GM12865 (cell line): ENCODE data around the gene MLLT11.

Source experiments
- DNase-seq: peaks from one replicate; pipeline ENCODE4 v3.0.0; 2010; ENCODE audit warnings: low read depth
- H3K4me3 ChIP-seq: 2 replicates; pipeline ENCODE4 v1.5.1; 2011; ENCODE audit warnings: mild to moderate bottlenecking, low read depth, low read length, control low read depth
- TF ChIP-seq, protein P1 (sequence below): IDR thresholded peaks from 2 replicates; pipeline ENCODE4 v1.5.1; 2011; ENCODE audit warnings: low read length, control low read depth, low read depth, inconsistent platforms; ENCODE audit not compliant: insufficient read depth; ENCODE audit errors: missing control alignments

Gene MLLT11, protein sequence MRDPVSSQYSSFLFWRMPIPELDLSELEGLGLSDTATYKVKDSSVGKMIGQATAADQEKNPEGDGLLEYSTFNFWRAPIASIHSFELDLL

DNA sequence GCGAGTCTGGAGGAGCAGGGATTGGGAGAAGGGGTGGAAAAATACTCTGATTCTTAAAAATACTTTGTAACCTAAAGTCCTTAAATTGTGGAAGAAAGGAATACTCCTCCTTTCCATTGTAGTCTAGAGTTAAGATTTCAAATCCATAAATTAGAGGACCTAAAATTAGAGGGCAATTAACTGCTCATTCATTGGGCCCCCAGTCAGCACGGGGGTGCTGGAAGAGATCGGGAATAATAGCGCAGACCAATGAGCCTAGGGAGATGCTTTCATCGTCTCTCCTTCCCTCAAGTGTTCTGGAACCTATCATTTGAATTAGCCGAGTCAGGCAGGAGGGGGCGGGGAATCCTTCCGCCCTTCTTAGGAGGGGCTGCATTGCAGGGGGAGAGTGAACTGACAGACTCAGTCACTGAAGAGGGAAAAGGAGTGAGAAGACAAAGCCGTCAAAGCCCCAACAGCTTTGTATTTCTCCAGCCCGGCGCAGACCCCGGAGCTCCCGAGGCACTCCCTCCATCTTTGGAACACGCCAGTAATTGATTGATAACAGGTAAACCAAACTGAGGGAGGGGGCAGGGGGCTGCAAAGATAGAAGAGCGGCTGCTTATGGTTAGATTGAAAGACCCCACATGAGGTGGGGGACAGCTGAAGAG lies at the start of gene MLLT11:
Gene MLLT11, plus strand, starts transcription at position 391 of the 650 bp plus-strand sequence. CDS start 6,828 bp downstream, outside the sequence.
- no peak for DNase-seq
- TF ChIP-seq, protein P1, sequence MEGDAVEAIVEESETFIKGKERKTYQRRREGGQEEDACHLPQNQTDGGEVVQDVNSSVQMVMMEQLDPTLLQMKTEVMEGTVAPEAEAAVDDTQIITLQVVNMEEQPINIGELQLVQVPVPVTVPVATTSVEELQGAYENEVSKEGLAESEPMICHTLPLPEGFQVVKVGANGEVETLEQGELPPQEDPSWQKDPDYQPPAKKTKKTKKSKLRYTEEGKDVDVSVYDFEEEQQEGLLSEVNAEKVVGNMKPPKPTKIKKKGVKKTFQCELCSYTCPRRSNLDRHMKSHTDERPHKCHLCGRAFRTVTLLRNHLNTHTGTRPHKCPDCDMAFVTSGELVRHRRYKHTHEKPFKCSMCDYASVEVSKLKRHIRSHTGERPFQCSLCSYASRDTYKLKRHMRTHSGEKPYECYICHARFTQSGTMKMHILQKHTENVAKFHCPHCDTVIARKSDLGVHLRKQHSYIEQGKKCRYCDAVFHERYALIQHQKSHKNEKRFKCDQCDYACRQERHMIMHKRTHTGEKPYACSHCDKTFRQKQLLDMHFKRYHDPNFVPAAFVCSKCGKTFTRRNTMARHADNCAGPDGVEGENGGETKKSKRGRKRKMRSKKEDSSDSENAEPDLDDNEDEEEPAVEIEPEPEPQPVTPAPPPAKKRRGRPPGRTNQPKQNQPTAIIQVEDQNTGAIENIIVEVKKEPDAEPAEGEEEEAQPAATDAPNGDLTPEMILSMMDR = no peak
- H3K4me3 ChIP-seq = peak within 1 kb of the TSS; percentile 92

DNA sequence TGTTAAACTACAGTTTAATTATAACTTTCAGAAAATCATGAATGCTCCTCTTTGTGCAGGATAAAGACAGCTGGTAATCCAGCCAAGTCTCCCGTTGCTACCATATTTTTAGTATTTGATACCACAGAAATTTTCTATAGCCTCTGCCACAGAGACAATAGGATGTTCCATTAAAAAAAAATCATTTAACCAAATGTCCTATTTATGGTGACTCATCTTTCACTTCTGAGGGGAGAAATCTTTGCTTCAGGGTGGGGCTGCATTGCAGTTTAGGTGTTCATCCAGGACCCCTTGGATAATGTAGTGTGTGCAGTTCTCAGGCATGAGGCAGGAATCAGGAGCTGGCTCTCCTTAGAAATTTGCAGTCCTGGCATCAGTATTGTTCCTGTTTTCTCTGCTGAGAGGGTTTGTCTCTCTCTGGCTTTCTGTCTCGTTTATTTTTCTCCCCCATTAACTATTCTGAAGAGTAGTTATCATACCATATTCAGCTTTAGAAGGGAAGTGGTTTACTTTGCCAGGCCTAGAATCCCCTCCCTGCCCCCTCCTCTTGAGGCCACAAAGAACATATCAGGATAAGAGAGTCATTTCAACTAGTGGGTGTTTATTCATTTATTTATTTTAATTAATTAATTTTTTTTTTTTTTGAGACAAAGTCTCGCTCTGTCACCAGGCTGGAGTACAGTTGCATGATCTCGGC lies 48.9 kb upstream of the MLLT11 start:
- no peak for DNase-seq
- TF ChIP-seq, protein P1 = no peak
- no peak overlapping the region for H3K4me3 ChIP-seq

DNA sequence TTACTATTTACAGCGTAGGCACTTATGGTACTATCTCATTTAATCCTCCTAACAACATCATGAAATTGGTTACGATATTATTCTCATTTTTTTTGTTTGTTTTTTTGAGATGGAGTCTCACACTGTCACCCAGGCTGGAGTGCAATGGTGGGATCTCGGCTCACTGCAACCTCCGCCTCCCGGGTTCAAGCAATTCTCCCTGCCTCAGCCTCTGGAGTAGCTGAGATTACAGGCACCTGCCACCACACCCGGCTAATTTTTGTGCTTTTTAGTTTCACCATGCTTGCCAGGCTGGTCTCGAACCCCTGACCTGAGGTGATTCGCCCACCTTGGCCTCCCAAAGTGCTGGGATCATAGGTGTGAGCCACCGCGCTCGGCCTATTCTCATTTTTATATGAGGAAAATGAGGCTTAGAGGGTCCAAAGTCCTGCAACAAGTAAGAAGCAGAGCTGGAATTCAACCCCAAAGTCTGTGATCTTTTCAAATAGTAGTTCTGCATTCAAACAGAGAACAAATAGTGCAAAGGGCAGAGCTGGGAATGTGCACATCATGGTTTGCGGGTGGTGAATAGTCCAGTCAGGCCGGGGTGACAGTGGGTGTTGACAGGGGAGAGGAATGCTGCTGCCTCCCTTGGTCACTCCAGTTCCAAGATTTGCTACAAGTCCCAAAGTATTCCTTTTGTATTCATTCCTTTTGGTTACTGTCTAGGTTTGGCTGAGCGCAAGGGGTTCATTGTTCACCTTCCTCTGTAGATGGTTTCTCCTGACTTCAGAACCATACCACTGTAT lies 47.3 kb upstream of the MLLT11 start:
- no peak for DNase-seq
- H3K4me3 ChIP-seq = no peak overlapping the region
- TF ChIP-seq, protein P1 = no peak

DNA sequence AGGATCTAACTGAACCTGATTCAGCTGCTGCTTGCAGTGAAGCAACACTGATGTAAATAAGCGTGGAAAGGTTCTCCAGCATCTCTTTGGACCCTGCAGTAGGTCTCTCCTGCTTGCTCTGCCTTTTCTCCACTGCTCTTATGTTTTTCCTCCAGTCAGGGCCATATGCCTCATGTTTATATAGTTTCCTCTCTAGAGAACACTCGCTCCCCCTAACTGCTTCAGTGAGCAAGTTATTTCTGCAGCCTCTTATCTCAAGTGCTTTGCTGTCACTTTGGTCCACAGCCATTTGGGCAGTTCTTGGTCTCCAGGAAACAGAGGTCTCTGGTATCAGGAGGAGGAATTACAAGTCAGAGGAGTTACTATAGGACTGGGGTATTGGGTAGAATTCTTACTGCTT lies 46.7 kb upstream of the MLLT11 start:
- no peak for DNase-seq
- H3K4me3 ChIP-seq = no peak overlapping the region
- TF ChIP-seq, protein P1 = no peak

DNA sequence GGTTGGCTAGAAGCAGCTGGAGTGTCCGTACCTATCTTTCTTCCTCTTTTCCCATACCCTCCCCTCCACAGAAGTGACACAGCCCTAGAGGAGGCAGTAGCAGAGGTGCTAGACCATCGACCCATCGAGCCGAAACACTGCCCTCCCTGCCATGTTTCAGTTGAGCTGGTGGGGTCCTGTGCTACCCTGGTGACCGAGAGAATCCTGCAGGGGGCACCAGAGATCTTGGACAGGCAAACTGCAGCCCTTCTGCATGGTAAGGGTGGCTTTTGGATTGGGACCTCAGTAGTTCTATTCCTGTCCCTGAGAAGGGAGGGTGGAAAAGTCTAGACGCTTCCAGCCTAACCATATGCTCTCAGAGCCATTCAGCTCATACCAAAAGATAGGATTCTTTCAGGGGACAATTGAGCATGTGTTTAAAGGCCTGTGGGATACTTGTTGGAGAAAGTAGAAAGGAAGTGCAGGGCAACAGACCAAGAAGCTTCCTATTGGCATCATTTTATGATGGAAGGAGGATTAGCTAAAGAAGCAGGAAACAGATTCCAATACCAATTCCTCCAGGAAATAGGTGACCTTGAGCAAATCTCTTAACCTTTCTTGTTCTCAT lies 35.6 kb upstream of the MLLT11 start:
- TF ChIP-seq, protein P1 = peak; percentile 75
- DNase-seq = peak; percentile 83
- no peak overlapping the region for H3K4me3 ChIP-seq

DNA sequence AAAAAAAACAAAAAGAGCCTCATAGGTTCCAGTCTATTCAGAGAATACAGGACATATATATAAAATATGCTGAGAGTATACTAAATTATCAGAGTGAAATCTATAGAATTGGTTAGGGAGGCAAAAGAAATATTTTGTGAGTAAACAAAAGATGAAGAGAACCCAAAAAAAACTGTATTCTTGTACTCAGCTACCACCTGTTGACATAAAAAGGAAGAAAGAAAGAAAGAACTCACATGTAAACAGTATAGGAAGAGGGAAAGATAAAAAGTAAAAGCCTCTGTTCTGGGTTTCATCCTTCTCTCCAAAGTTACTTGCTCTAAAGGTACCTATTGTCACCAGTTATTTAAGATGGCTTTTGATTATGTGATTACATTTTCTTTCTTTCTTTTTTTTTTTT lies 33.7 kb upstream of the MLLT11 start:
- TF ChIP-seq, protein P1 = no peak
- DNase-seq = no peak
- H3K4me3 ChIP-seq = no peak overlapping the region
